ENCODE data around the gene IKBKG.

Gene IKBKG

DNA sequence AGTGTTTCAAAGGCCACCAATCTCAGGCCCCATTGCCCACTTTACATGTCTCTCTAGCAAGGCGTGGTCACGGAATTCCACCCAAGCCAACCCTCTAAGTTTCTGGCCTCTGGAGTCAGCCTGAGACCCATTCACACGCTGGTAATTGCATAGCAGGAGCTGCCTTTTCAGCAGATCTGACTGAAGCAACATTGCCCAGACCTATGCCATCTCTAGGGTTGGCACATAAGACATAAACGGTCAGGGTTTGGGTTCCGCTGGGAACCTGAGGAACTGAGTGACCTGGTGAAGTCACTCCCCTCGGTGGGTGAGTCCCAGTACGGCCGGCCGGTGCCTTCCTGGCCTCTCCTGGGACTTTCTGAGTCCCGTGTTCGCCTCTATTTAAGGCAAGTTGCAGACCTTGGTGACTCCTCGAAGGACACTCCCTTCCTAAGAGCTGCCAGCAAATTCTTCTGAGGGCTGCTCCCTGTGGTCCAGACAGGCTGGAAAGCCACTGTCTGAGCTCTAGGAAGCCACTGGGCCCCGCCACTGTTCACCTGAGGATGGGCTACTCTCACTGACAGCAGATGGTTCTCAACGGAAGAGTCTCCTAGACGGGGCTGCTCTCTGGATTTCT is 53.4 kb downstream of the IKBKG start:
- TF ChIP-seq, protein P1, sequence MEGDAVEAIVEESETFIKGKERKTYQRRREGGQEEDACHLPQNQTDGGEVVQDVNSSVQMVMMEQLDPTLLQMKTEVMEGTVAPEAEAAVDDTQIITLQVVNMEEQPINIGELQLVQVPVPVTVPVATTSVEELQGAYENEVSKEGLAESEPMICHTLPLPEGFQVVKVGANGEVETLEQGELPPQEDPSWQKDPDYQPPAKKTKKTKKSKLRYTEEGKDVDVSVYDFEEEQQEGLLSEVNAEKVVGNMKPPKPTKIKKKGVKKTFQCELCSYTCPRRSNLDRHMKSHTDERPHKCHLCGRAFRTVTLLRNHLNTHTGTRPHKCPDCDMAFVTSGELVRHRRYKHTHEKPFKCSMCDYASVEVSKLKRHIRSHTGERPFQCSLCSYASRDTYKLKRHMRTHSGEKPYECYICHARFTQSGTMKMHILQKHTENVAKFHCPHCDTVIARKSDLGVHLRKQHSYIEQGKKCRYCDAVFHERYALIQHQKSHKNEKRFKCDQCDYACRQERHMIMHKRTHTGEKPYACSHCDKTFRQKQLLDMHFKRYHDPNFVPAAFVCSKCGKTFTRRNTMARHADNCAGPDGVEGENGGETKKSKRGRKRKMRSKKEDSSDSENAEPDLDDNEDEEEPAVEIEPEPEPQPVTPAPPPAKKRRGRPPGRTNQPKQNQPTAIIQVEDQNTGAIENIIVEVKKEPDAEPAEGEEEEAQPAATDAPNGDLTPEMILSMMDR (IDR thresholded peaks at IDR 0.05) = no peak

DNA sequence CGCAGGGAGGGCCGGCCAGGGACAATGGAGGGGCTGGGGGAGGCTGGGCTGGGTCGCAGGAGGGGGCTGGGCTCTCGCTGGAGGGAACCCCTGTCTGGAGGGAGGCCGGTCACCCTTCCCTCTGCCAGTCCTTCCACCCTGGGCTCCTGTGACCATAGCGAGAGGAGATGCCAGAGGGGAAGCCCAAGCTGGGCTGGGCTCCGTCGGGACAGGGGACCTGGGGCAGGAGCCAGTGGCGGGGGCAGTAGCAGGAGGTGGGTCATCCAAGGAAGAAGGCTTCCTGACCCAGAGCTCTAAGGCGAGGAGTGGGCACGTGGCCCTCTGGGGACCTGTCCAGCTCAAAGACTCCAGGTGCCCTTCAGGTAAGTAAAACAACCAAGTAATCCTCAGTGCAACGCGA is 54.8 kb downstream of the IKBKG start:
- TF ChIP-seq, protein P1 (IDR thresholded peaks at IDR 0.05) = no peak

DNA sequence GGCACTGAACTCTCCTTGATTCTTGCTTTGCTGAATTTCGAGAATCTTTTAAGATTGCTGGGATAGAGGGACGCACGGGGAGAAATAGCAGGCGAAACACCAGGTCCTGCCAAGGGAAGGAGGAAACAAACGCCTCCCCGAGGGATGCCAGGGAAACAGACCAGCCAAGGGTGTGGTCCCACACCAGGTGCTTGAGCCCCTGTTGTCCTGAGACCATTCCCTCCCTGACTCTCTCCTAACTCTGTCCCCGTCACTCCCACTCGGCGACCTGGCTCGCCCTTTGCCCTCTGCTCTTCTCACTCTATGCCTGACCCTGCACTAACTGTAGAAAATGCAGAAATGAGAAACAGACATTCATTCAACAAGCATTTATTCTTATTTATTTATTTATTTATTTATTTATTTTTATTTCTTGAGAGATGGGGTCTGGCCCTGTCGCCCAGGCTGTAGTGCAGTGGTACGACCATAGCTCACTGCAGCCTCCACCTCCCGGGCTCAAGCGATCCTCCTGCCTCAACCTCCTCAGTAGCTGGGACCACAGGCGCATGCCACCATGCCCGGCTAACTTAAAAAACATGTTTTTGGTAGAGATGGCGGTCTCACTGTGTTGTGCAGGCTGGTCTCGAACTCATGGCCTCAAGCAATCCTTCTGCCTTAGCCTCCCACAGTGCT is 55.5 kb downstream of the IKBKG start:
- TF ChIP-seq, protein P1 (IDR thresholded peaks at IDR 0.05) = no peak

DNA sequence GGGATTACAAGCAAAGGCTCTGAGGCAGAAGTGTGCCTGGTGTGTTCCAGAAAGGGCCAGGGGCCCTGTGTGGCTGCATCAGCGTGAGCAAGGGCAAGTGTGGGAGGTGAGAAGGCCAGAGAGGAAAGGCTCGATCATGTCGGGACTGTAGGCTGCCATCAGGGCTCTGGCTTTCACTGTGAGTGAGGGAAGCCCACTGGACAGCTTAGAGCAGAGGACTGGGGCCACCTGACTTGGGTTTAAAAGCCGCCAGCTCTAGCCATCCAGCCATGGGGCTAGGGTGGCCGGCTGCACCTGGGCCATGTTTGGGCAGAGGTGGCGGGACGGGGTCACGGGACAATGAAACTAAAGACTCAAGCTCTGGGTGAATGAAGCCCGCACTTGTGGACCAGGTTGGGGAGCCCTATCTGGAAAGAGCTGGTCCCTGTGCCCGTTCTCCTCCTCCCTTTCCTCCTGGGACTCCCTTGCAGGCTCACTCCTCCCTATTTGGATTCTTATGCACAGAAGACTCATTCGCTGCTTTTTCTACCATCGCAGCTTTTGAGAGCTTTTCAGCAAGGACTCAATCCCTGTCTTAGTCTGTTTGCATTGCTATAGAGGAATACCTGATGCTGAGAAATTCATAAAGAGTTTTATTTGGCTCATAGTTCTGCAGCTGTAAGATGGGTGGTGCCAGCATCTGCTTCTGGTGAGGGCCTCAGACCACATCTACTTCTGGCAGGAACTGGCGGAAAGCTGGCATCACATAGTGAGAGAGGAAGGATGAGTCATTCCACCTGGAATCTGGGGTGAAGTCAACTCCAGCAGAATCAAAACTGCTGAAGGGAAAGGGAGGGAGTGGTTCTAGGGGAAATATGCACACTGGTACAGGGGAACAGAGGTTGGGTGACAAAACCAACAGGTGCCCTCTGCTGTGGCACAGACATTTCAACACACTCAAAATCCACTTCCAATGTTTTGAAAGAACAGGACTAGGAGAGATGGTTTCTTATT is 56.3 kb downstream of the IKBKG start:
- TF ChIP-seq, protein P1 (IDR thresholded peaks at IDR 0.05) = no peak

DNA sequence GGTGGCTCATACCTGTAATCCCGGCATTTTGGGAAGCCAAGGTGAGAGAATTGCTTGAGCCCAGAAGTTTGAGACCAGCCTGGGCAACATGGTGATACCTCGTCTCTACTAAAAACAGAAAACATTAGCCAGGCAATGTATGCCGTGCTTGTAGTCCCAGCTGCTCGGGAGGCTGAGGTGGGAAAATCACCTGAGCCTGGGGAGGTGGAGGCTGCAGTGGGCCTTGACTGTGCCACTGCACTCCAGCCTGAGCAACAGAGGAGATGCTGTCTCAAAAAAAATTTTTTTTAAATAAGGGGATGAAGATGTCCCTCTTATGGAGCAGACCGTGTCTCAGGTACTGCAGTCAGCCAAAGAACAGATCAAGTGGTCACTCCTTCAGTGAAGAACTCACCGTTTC is 58.1 kb downstream of the IKBKG start:
- TF ChIP-seq, protein P1 (IDR thresholded peaks at IDR 0.05) = no peak

DNA sequence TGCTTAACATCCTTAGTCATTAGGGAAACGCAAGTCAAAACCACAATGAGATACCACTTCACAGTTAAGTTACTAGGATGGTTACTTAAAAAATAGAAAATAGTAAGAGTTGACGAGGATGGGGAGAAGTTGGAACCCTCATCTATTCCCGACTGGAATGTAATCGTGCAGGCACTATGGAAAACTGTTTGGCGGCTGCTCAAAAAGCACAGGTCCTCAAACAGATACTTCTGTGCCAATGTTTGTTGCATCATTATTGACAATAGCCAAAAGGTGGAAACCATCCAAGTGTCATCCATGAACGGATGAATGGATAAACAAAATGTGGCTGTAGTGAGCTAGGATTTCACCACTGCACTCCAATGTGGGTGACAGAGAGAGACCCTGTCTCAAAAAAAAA is 60.0 kb downstream of the IKBKG start:
- TF ChIP-seq, protein P1 (IDR thresholded peaks at IDR 0.05) = no peak
